SKM-1 (cell line): ENCODE results near the gene TRRAP.
A peak's percentile ranks its signal among the peaks of the same experiment; 100 is the strongest.
"Not testable (repeated sequence)": the region's sequence is repeated elsewhere in the genome, so short reads cannot be mapped to it uniquely, and the experiment has no call there.

ENCODE experiments used
- DNase-seq: peaks from one replicate; lab custom pipeline; 2025; ENCODE audit not compliant: unreplicated experiment; lab: John Stamatoyannopoulos, UW

Gene TRRAP

GRCh38 chr7:98878365-98879197 is at the start of gene TRRAP:
TRRAP (plus strand) TSS chr7:98878532; CDS start chr7:98881151, 2,619 bp downstream.
- DNase-seq, result no peak

- DNase-seq, result no peak
Measured at GRCh38 chr7:98830972-98831548, 47.3 kb upstream of the TRRAP start.

- DNase-seq, result peak; percentile 8
Measured at GRCh38 chr7:98831641-98832221, 46.6 kb upstream of the TRRAP start.

GRCh38 chr7:98833022-98833421 is 45.3 kb upstream of the TRRAP start:
- DNase-seq, result no peak

GRCh38 chr7:98834949-98835348 is 43.4 kb upstream of the TRRAP start:
- DNase-seq, result no peak

GRCh38 chr7:98836811-98837629 is 41.3 kb upstream of the TRRAP start:
- peak; percentile 16 for DNase-seq

GRCh38 chr7:98837630-98837972 is 40.7 kb upstream of the TRRAP start:
- DNase-seq, result no peak

GRCh38 chr7:98840096-98840495 is 38.2 kb upstream of the TRRAP start:
- DNase-seq, result no peak

GRCh38 chr7:98840722-98841121 is 37.6 kb upstream of the TRRAP start:
- no peak for DNase-seq

- no peak for DNase-seq
Measured at GRCh38 chr7:98841179-98841997, 36.9 kb upstream of the TRRAP start.

- not testable (repeated sequence) for DNase-seq
Measured at GRCh38 chr7:98842552-98842951, 35.8 kb upstream of the TRRAP start.

GRCh38 chr7:98848918-98849317 is 29.4 kb upstream of the TRRAP start:
- DNase-seq, result no peak

- no peak for DNase-seq
Measured at GRCh38 chr7:98852826-98853225, 25.5 kb upstream of the TRRAP start.

GRCh38 chr7:98855610-98856422 is 22.5 kb upstream of the TRRAP start:
- no peak for DNase-seq

- DNase-seq, result no peak
Measured at GRCh38 chr7:98860071-98860470, 18.3 kb upstream of the TRRAP start.

- DNase-seq, result no peak
Measured at GRCh38 chr7:98862203-98862602, 16.1 kb upstream of the TRRAP start.

GRCh38 chr7:98862716-98863420 is 15.5 kb upstream of the TRRAP start:
- no peak for DNase-seq

GRCh38 chr7:98863601-98864000 is 14.7 kb upstream of the TRRAP start:
- no peak for DNase-seq
